GM12878 (cell line): ENCODE results near the gene TTLL11. TPM values are rescaled to one million over a fixed set of nuclear protein-coding genes. Genes with fewer than 3 reads are reported as not detected.

ENCODE experiments used
- ATAC-seq: fragments of 200-7000 bp; cut with Tn5 transposase; 3 replicates; pipeline ENCODE4 v1.9.1; 2020; ENCODE audit warnings: mild to moderate bottlenecking, moderate library complexity
- BruUV-seq: library from RNA; stranded (reverse); fragments of 400-500 nt; replicated peaks from 2 replicates; lab custom pipeline; 2021; lab: Mats Ljungman, UMichigan
- CTCF ChIA-PET: fragments of 300-600 bp; sonication (Branson Sonifier 250); formaldehyde crosslinking; extraction: SDS; loops from one replicate; lab custom pipeline; 2021; ENCODE audit warnings: inconsistent platforms; lab: Yijun Ruan, JAX
- POLR2A ChIA-PET: fragments of 350-600 bp; formaldehyde crosslinking; extraction: SDS; loops from one replicate; lab custom pipeline; 2021; ENCODE audit warnings: inconsistent platforms; lab: Charles Lee
- RAD21 ChIA-PET: fragments of 300-600 bp; sonication (Branson Sonifier 250); formaldehyde crosslinking; loops from one replicate; lab custom pipeline; 2023; ENCODE audit warnings: antibody characterized with exemption; ENCODE audit not compliant: unreplicated experiment; lab: Charles Lee
- SMC1A ChIA-PET: fragments of 300-600 bp; sonication (Branson Sonifier 250); formaldehyde crosslinking; loops from one replicate; lab custom pipeline; 2023; ENCODE audit not compliant: unreplicated experiment, uncharacterized antibody; lab: Charles Lee
- DNase-seq: peaks from one replicate; pipeline ENCODE4 v3.0.0-alpha.2; 2011; ENCODE audit warnings: low read depth, low spot score
- FAIRE-seq: peaks from 3 replicates; lab custom pipeline; 2011; peaks lifted over from hg19 to GRCh38; lab: Jason Lieb, UNC
- H2AFZ ChIP-seq: 2 replicates; pipeline ENCODE4 v1.6.0; 2011; ENCODE audit warnings: low read depth, low read length, control low read depth; ENCODE audit not compliant: control insufficient read depth
- H3K27ac ChIP-seq: 2 replicates; pipeline ENCODE4 v1.5.1; 2011; ENCODE audit warnings: control low read depth; ENCODE audit not compliant: control insufficient read depth, insufficient read depth
- H3K27me3 ChIP-seq, 2 experiments: replicated peaks in 1 of 2; 2 replicates each; pipeline versions ENCODE4 v1.6.0 to v1.6.1; 2011; ENCODE audit warnings: low read length in 1 of 2; ENCODE audit not compliant: control insufficient read depth in 2 of 2, insufficient read depth in 2 of 2
- H3K36me3 ChIP-seq, 2 experiments: 2 replicates each; pipeline ENCODE4 v1.5.1; 2011; ENCODE audit warnings: low read length in 1 of 2; ENCODE audit not compliant: control insufficient read depth in 2 of 2, insufficient read depth in 2 of 2
- H3K4me1 ChIP-seq: 2 replicates; pipeline ENCODE4 v1.6.1; 2011; ENCODE audit warnings: mild to moderate bottlenecking, low read length, moderate library complexity, mixed read lengths; ENCODE audit not compliant: control insufficient read depth, insufficient read depth
- H3K4me2 ChIP-seq: 2 replicates; pipeline ENCODE4 v1.6.0; 2011; ENCODE audit warnings: control low read depth; ENCODE audit not compliant: control insufficient read depth, insufficient read depth
- H3K4me3 ChIP-seq: fragments of 200-600 bp; sonication (generic); 2 replicates; pipeline ENCODE4 v1.5.1; 2016
- H3K79me2 ChIP-seq: 2 replicates; pipeline ENCODE4 v1.6.0; 2011; ENCODE audit warnings: low read length; ENCODE audit not compliant: control insufficient read depth, insufficient read depth
- H3K9ac ChIP-seq: 2 replicates; pipeline ENCODE4 v1.8.0; 2011; ENCODE audit warnings: low read length, control low read depth, mixed read lengths; ENCODE audit not compliant: control insufficient read depth, insufficient read depth
- H3K9me3 ChIP-seq: replicated peaks from 3 replicates; pipeline ENCODE4 v1.5.1; 2011; ENCODE audit warnings: mild to moderate bottlenecking, low read length; ENCODE audit not compliant: control insufficient read depth, insufficient read depth
- H4K20me1 ChIP-seq: 2 replicates; pipeline ENCODE4 v1.6.0; 2011; ENCODE audit not compliant: control insufficient read depth, insufficient read depth
- BACH1 ChIP-seq: fragments of 450-650 bp; IDR thresholded peaks from 2 replicates; pipeline ENCODE4 v1.6.1; 2017; ENCODE audit warnings: mild to moderate bottlenecking, borderline replicate concordance
- DPF2 ChIP-seq: fragments of 450-650 bp; IDR thresholded peaks from 2 replicates; pipeline ENCODE4 v1.6.1; 2017; ENCODE audit warnings: mild to moderate bottlenecking
- GABPA ChIP-seq: IDR thresholded peaks from 2 replicates; pipeline ENCODE4 v1.6.1; 2014; ENCODE audit warnings: antibody characterized with exemption, low read depth, mild to moderate bottlenecking, inconsistent platforms
- MEF2A ChIP-seq: IDR thresholded peaks from 2 replicates; pipeline ENCODE4 v1.6.1; 2011; ENCODE audit warnings: low read depth, mild to moderate bottlenecking, low read length, moderate library complexity; ENCODE audit not compliant: insufficient read depth
- NFIC ChIP-seq: IDR thresholded peaks from 2 replicates; pipeline ENCODE4 v1.6.1; 2012; ENCODE audit warnings: low read depth, mild to moderate bottlenecking, inconsistent platforms, low read length, moderate library complexity
- PAX8 ChIP-seq: fragments of 450-650 bp; IDR thresholded peaks from 2 replicates; pipeline ENCODE4 v1.6.1; 2017; ENCODE audit warnings: mild to moderate bottlenecking, moderate library complexity
- RBBP5 ChIP-seq: fragments of 200-600 bp; sonication (generic); conservative IDR thresholded peaks from 2 replicates; pipeline ENCODE4 v1.6.1; 2016
- RUNX3 ChIP-seq: IDR thresholded peaks from 2 replicates; pipeline ENCODE4 v1.6.1; 2012; ENCODE audit warnings: low read length, inconsistent platforms
- SMAD1 ChIP-seq: fragments of 450-650 bp; IDR thresholded peaks from 2 replicates; pipeline ENCODE4 v1.6.1; 2018; ENCODE audit warnings: mild to moderate bottlenecking, low read depth; ENCODE audit not compliant: partially characterized antibody
- SREBF2 ChIP-seq: IDR thresholded peaks from 2 replicates; pipeline ENCODE4 v1.6.1; 2012; ENCODE audit warnings: mild to moderate bottlenecking, low read length
- TARDBP ChIP-seq: IDR thresholded peaks from 2 replicates; pipeline ENCODE4 v1.6.1; 2016; ENCODE audit warnings: borderline replicate concordance
- ZBTB40 ChIP-seq: fragments of 450-650 bp; IDR thresholded peaks from 2 replicates; pipeline ENCODE4 v1.6.1; 2016; ENCODE audit warnings: mild to moderate bottlenecking, moderate library complexity, borderline replicate concordance
- ZNF592 ChIP-seq: fragments of 450-650 bp; IDR thresholded peaks from 2 replicates; pipeline ENCODE4 v1.6.1; 2017; ENCODE audit warnings: mild to moderate bottlenecking, moderate library complexity
- WGBS: methylation state at CpG from one replicate; pipeline ENCODE4 v1.1.6; 2016; ENCODE audit warnings: low lambda C conversion rate; ENCODE audit not compliant: insufficient replicate concordance, insufficient coverage; ENCODE audit errors: missing lambda C conversion rate; 5-methylcytosine and 5-hydroxymethylcytosine counted together
- in situ Hi-C: fragments of 300-500 bp; cut with MboI; formaldehyde crosslinking; loops from 9 replicates; pipeline ENCODE4 v1.14.3; 2018; ENCODE audit warnings: mixed read lengths
- intact Hi-C: fragments of 100-400 bp; cut with micrococcal nuclease; formaldehyde crosslinking; loops from one replicate; pipeline ENCODE4 v1.14.2; 2022; ENCODE audit not compliant: unreplicated experiment
- polyA plus RNA-seq, 11 experiments: library from polyadenylated mRNA; depleted of rRNA in 4 of 11; unstranded in 6 of 11; stranded (reverse) in 5 of 11; fragments of >200 nt; fragmentation: Nextera tagmentation in 4 of 11; fragmentation: Illumina TruSeq in 1 of 11; extraction: Ambion mirVana in 4 of 11; extraction: Trizol in 1 of 11; gene quantifications; 1 replicate in 1 of 11; 2 replicates in 10 of 11; pipeline versions ENCODE4 v1.2.1 to v1.2.3, GENCODE V29; 2011 to 2016; ENCODE audit warnings: inconsistent platforms in 2 of 11, missing spikeins in 2 of 11, low read depth in 1 of 11
- total RNA-seq, 4 experiments: library from RNA; depleted of rRNA in 3 of 4; stranded (reverse); fragments of >200 nt in 3 of 4; fragmentation: Illumina TruSeq in 1 of 4; extraction: Trizol in 1 of 4; gene quantifications; 2 replicates each; pipeline versions ENCODE4 v1.2.1 to v1.2.3, GENCODE V29; 2013 to 2021

The TTLL11 gene
- total and polyA plus RNA-seq, 10 of the 15 experiments (the other 5 are each of a cell fraction or from before 2014, with no cell fraction given): 1.2 to 3.7 (median 2.9) TPM

- SMC1A ChIA-PET: no interaction called here
- Histone ChIP-seq H3K36me3 (no peaks in the 10 kb centered on the region), H3K4me1 (no peaks in the 10 kb centered on the region), H3K4me3 (no peak overlapping the region), H3K4me2 (no peak overlapping the region), H2AFZ (no peak overlapping the region), H4K20me1 (no peaks in the 10 kb centered on the region), H3K9me3 (no peaks in the 10 kb centered on the region; the same call in 1 of the 3 replicates), H3K9ac (no peak overlapping the region), H3K79me2 (no peaks in the 10 kb centered on the region), H3K27ac (no peak overlapping the region), H3K27me3 (no peaks in the 10 kb centered on the region)
- BruUV-seq: no TSS peak
- ATAC-seq (no peak), DNase-seq (no peak), FAIRE-seq (no peak)
- POLR2A ChIA-PET: no interaction called here
- RAD21 ChIA-PET: no interaction called here
- intact Hi-C loops (no loop called here), in situ Hi-C loops (no loop called here)
- 73% methylated on average over 8 of the region's 10 CpGs for WGBS
- no peak for TF ChIP-seq MEF2A
- no peak for TF ChIP-seq TARDBP
- TF ChIP-seq ZNF592: no peak
- no peak for TF ChIP-seq ZBTB40
- no peak for TF ChIP-seq GABPA
- no peak for TF ChIP-seq PAX8
- no peak for TF ChIP-seq RUNX3
- no peak for TF ChIP-seq SMAD1
- no peak for TF ChIP-seq RBBP5
- TF ChIP-seq NFIC: no peak
- no peak for TF ChIP-seq BACH1
- TF ChIP-seq DPF2: no peak
- TF ChIP-seq SREBF2: no peak
- CTCF ChIA-PET: no interaction called here
These were observed 196.0 kb downstream of the TTLL11 start for GRCh38 chr9:121897140-121897539.
